ENCODE data around the gene EXOC4. TPM values are rescaled to one million over a fixed set of nuclear protein-coding genes. Genes with fewer than 3 reads are reported as not detected.

Gene EXOC4
- total and polyA plus RNA-seq, 2 experiments from 2014 or later, result 23.9 to 51.7 TPM

GRCh38 chr7:133869556-133869955, 616.7 kb downstream of the EXOC4 start:
- Histone ChIP-seq H3K79me2 (ENCODE audit: insufficient read depth) (no peaks in the 10 kb centered on the region), H3F3A (ENCODE audit: insufficient read depth) (no peaks in the 10 kb centered on the region), H3K9me3 (ENCODE audit: low read depth) (no peaks in the 10 kb centered on the region), H3K4me1 (ENCODE audit: insufficient read depth) (no peaks in the 10 kb centered on the region), H3K27me3 (replicated peaks; ENCODE audit: insufficient read depth) (no peaks in the 10 kb centered on the region), H3K4me2 (ENCODE audit: unreplicated experiment) (no peak overlapping the region), H3K27ac (no peak overlapping the region), H3K9me2 (ENCODE audit: insufficient read depth) (no peaks in the 10 kb centered on the region), H3K4me3 (no peak overlapping the region), H3K9ac (no peak overlapping the region), H3K36me3 (ENCODE audit: low read depth) (no peaks in the 10 kb centered on the region), H2AFZ (no peak overlapping the region), H4K20me1 (ENCODE audit: insufficient read depth) (no peaks in the 10 kb centered on the region)
- DNase-seq, result no peak
- in situ Hi-C loops (cut with MboI), result no loop called here
- 91 to 94% methylated on average over 1 of the region's 1 CpG for WGBS, 2 experiments (ENCODE audit: low coverage in 1 of 2, low lambda C conversion rate in 2 of 2, missing lambda C conversion rate in 2 of 2)
- no peak for TF ChIP-seq EZH2 (IDR thresholded peaks at IDR 0.05; ENCODE audit: insufficient read depth, poor library complexity, severe bottlenecking)
- no peak for TF ChIP-seq EZH2phosphoT487 (IDR thresholded peaks at IDR 0.05; ENCODE audit: insufficient read depth, low read depth)

- in situ Hi-C loops (cut with MboI), result no loop called here
- Histone ChIP-seq H3K4me2 (ENCODE audit: unreplicated experiment) (no peak overlapping the region), H3K27ac (no peak overlapping the region), H3K4me3 (no peak overlapping the region), H3K4me1 (ENCODE audit: insufficient read depth) (no peaks in the 10 kb centered on the region), H3K79me2 (ENCODE audit: insufficient read depth) (no peaks in the 10 kb centered on the region), H3K9me2 (ENCODE audit: insufficient read depth) (no peaks in the 10 kb centered on the region; the same call in 1 of the 2 replicates), H3K9me3 (ENCODE audit: low read depth) (no peaks in the 10 kb centered on the region), H3F3A (ENCODE audit: insufficient read depth) (no peaks in the 10 kb centered on the region), H2AFZ (no peak overlapping the region), H3K9ac (no peak overlapping the region), H4K20me1 (ENCODE audit: insufficient read depth) (no peaks in the 10 kb centered on the region), H3K27me3 (replicated peaks; ENCODE audit: insufficient read depth) (no peaks in the 10 kb centered on the region), H3K36me3 (ENCODE audit: low read depth) (no peaks in the 10 kb centered on the region)
- 100% methylated on average over 1 of the region's 1 CpG for WGBS, 2 experiments (ENCODE audit: low coverage in 1 of 2, low lambda C conversion rate in 2 of 2, missing lambda C conversion rate in 2 of 2)
- TF ChIP-seq EZH2phosphoT487 (IDR thresholded peaks at IDR 0.05; ENCODE audit: insufficient read depth, low read depth), result no peak
- TF ChIP-seq EZH2 (IDR thresholded peaks at IDR 0.05; ENCODE audit: insufficient read depth, poor library complexity, severe bottlenecking), result no peak
- no peak for DNase-seq
These were observed 618.9 kb downstream of the EXOC4 start for GRCh38 chr7:133871757-133872156.

DNA sequence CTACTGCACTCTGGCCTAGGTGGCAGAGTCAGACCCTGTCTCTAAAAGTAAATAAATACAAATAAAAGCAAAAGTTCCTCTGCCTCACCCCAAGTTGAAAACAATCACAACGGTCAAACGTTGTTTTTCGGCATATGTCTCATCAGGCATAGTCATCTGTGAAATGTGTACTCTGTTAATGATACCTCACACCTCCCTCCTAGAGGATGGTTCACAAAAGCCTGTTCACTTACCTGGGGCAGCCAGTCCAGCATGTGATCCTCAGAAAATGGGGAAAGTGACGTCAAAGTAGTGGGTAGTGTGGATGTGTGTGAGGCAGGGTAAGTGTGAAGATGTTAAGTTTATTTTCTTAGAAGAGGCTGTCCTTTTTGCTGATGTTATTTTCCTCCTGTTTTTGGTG, 620.3 kb downstream of the EXOC4 start:
- no peaks in the 10 kb centered on the region; the same call in 1 of the 2 replicates for H3K9me2 ChIP-seq (ENCODE audit: insufficient read depth)
- H3K27me3 ChIP-seq (replicated peaks; ENCODE audit: insufficient read depth), result no peaks in the 10 kb centered on the region
- no peak overlapping the region for H3K4me3 ChIP-seq
- no peaks in the 10 kb centered on the region for H3K9me3 ChIP-seq (ENCODE audit: low read depth)
- no peak overlapping the region for H3K9ac ChIP-seq
- no peaks in the 10 kb centered on the region for H3K36me3 ChIP-seq (ENCODE audit: low read depth)
- in situ Hi-C loops (cut with MboI), result no loop called here
- H3K4me1 ChIP-seq (ENCODE audit: insufficient read depth), result no peaks in the 10 kb centered on the region
- H3K27ac ChIP-seq, result no peak overlapping the region
- H3K79me2 ChIP-seq (ENCODE audit: insufficient read depth), result no peaks in the 10 kb centered on the region
- WGBS, 2 experiments (ENCODE audit: low coverage in 1 of 2, low lambda C conversion rate in 2 of 2, missing lambda C conversion rate in 2 of 2), result 96 to 98% methylated on average over 4 of the region's 4 CpGs
- no peak overlapping the region for H3K4me2 ChIP-seq (ENCODE audit: unreplicated experiment)
- TF ChIP-seq EZH2phosphoT487 (IDR thresholded peaks at IDR 0.05; ENCODE audit: insufficient read depth, low read depth) (no peak), EZH2 (IDR thresholded peaks at IDR 0.05; ENCODE audit: insufficient read depth, poor library complexity, severe bottlenecking) (no peak)
- H3F3A ChIP-seq (ENCODE audit: insufficient read depth), result no peaks in the 10 kb centered on the region
- H4K20me1 ChIP-seq (ENCODE audit: insufficient read depth), result no peaks in the 10 kb centered on the region
- no peak for DNase-seq
- no peak overlapping the region for H2AFZ ChIP-seq

- Histone ChIP-seq H4K20me1 (ENCODE audit: insufficient read depth) (no peaks in the 10 kb centered on the region), H3K27ac (no peak overlapping the region), H3K27me3 (replicated peaks; ENCODE audit: insufficient read depth) (no peaks in the 10 kb centered on the region), H3K79me2 (ENCODE audit: insufficient read depth) (no peaks in the 10 kb centered on the region), H2AFZ (no peak overlapping the region), H3K9ac (no peak overlapping the region), H3K36me3 (ENCODE audit: low read depth) (no peaks in the 10 kb centered on the region), H3K4me1 (ENCODE audit: insufficient read depth) (no peaks in the 10 kb centered on the region), H3F3A (ENCODE audit: insufficient read depth) (no peaks in the 10 kb centered on the region), H3K9me2 (ENCODE audit: insufficient read depth) (no peaks in the 10 kb centered on the region; the same call in 1 of the 2 replicates), H3K4me2 (ENCODE audit: unreplicated experiment) (no peak overlapping the region), H3K9me3 (ENCODE audit: low read depth) (no peaks in the 10 kb centered on the region), H3K4me3 (no peak overlapping the region)
- no peak for DNase-seq
- TF ChIP-seq EZH2phosphoT487 (IDR thresholded peaks at IDR 0.05; ENCODE audit: insufficient read depth, low read depth) (no peak), EZH2 (IDR thresholded peaks at IDR 0.05; ENCODE audit: insufficient read depth, poor library complexity, severe bottlenecking) (no peak)
- whole genome bisulfite sequencing, 2 experiments (ENCODE audit: low coverage in 1 of 2, low lambda C conversion rate in 2 of 2, missing lambda C conversion rate in 2 of 2), result 93 to 96% methylated on average over 2 of the region's 2 CpGs
- in situ Hi-C loops (cut with MboI), result no loop called here
These were observed 620.8 kb downstream of the EXOC4 start for GRCh38 chr7:133873631-133874030.

DNA sequence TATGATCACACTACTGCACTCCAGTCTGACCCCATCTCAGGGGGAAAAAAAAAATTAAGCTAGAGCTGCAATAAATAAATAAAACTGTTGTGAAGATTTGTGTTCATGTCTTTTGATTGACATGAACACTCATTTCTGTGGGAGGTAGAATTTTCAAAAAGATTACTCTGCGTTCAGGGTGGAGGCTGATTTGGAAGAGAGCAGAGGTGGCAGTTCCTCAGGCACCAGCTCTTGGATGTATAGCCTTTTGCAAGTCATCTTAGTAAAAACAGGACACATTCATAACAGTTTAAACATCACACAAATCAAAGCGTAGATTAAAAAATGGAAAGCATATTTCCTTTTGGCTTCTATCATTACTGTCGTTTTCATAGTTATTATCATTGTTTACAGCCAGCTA, 630.7 kb downstream of the EXOC4 start:
- 69 to 70% methylated on average over 3 of the region's 3 CpGs for WGBS, 2 experiments (ENCODE audit: low coverage in 1 of 2, low lambda C conversion rate in 2 of 2, missing lambda C conversion rate in 2 of 2)
- Histone ChIP-seq H3K79me2 (ENCODE audit: insufficient read depth) (no peaks in the 10 kb centered on the region), H3K4me3 (no peak overlapping the region), H3K9me2 (ENCODE audit: insufficient read depth) (no peaks in the 10 kb centered on the region), H3K36me3 (ENCODE audit: low read depth) (no peaks in the 10 kb centered on the region), H3K27ac (no peak overlapping the region), H3K9me3 (ENCODE audit: low read depth) (no peaks in the 10 kb centered on the region), H3F3A (ENCODE audit: insufficient read depth) (0 out of 2 replicates have a peak, but pooled peaks cover 9% of the 10 kb centered on the region), H3K9ac (no peak overlapping the region), H2AFZ (no peak overlapping the region), H3K27me3 (replicated peaks; ENCODE audit: insufficient read depth) (no peaks in the 10 kb centered on the region), H3K4me1 (ENCODE audit: insufficient read depth) (peaks cover 6% of the 10 kb centered on the region; the same call in 1 of the 2 replicates), H4K20me1 (ENCODE audit: insufficient read depth) (no peaks in the 10 kb centered on the region), H3K4me2 (ENCODE audit: unreplicated experiment) (no peak overlapping the region)
- in situ Hi-C loops (cut with MboI), result no loop called here
- DNase-seq, result no peak
- no peak for TF ChIP-seq EZH2 (IDR thresholded peaks at IDR 0.05; ENCODE audit: insufficient read depth, poor library complexity, severe bottlenecking)
- TF ChIP-seq EZH2phosphoT487 (IDR thresholded peaks at IDR 0.05; ENCODE audit: insufficient read depth, low read depth), result no peak
